Thoracic aorta (tissue), 2 donors: ENCODE data around the gene POLR2B. TPM values are rescaled to one million over a fixed set of nuclear protein-coding genes. Genes with fewer than 3 reads are reported as not detected.
"Not testable (repeated sequence)": the region's sequence is repeated elsewhere in the genome, so short reads cannot be mapped to it uniquely, and the experiment has no call there.

Source experiments
- ATAC-seq: fragments of 150-250 bp; one replicate; pipeline ENCODE4 v1.8.0; 2017; ENCODE audit warnings: low read depth; ENCODE audit not compliant: insufficient number of reproducible peaks, low FRiP score
- DNase-seq: peaks from one replicate; pipeline ENCODE4 v3.0.0-alpha.2; 2020; ENCODE audit warnings: low spot score
- H3K27ac ChIP-seq, 2 donors: fragments of 200-600 bp; sonication (generic); 1 replicate in 1 of 2; 2 replicates in 1 of 2; pipeline ENCODE4 v1.5.1; 2016; ENCODE audit warnings: mild to moderate bottlenecking in 2 of 2, moderate library complexity in 2 of 2
- H3K27me3 ChIP-seq: fragments of 200-600 bp; sonication (generic); replicated peaks from 2 replicates; pipeline ENCODE4 v1.6.0; 2016; ENCODE audit warnings: mild to moderate bottlenecking; ENCODE audit not compliant: insufficient read depth
- H3K36me3 ChIP-seq: fragments of 200-600 bp; sonication (generic); one replicate; pipeline ENCODE4 v1.5.1; 2016
- H3K4me1 ChIP-seq, 2 donors: fragments of 200-600 bp; sonication (generic); 1 replicate in 1 of 2; 2 replicates in 1 of 2; pipeline versions ENCODE4 v1.5.1 to v1.6.0; 2016; ENCODE audit warnings: low read depth in 2 of 2, mild to moderate bottlenecking in 1 of 2; ENCODE audit not compliant: control insufficient read depth in 1 of 2
- H3K4me3 ChIP-seq: fragments of 200-600 bp; sonication (generic); 2 replicates; pipeline ENCODE4 v1.5.1; 2016; ENCODE audit warnings: mild to moderate bottlenecking
- H3K9me3 ChIP-seq: fragments of 200-600 bp; sonication (generic); 2 replicates; pipeline ENCODE4 v1.5.1; 2016
- CTCF ChIP-seq: fragments of 200-600 bp; sonication (generic); IDR thresholded peaks from one replicate; pipeline ENCODE4 v1.5.1; 2019; ENCODE audit warnings: antibody characterized with exemption
- total RNA-seq, 2 donors: library from RNA; depleted of rRNA; stranded (reverse); fragments of >200 nt; gene quantifications; one replicate each; pipeline versions ENCODE4 v1.1.0 to v1.2.3, GENCODE V29; 2016

Gene POLR2B
- total RNA-seq, 2 donors from 2014 or later, result 48.3 to 98.5 TPM

DNA sequence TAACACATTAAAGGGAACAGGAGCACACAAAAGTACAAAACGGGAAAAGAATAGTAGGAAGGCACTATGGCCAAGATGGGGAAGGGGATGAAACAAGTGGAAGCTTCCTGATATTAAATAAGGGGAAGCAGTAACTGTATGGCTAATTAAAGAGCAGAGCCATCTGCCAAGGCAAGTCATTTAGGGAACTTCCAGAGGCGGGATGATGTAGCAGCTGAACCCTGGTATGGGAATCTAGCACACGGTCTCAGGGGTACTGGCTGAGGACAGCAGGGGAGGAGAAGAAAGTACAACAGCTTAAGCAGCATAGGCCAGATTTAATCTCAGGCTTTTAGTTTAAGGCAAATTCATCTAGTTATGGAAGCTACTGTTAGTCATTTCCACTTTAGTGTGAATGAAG is 72.4 kb downstream of the POLR2B start:
- Histone ChIP-seq H3K9me3 (no peaks in the 10 kb centered on the region), H3K4me3 (no peak overlapping the region), H3K27me3 (no peaks in the 10 kb centered on the region), H3K27ac (peak overlapping the region; percentile 64 to 97), H3K4me1 (peaks cover 49 to 92% of the 10 kb centered on the region in 2 donors), H3K36me3 (no peaks in the 10 kb centered on the region)
- DNase-seq (no peak), ATAC-seq (no peak)
- TF ChIP-seq CTCF, result no peak

DNA sequence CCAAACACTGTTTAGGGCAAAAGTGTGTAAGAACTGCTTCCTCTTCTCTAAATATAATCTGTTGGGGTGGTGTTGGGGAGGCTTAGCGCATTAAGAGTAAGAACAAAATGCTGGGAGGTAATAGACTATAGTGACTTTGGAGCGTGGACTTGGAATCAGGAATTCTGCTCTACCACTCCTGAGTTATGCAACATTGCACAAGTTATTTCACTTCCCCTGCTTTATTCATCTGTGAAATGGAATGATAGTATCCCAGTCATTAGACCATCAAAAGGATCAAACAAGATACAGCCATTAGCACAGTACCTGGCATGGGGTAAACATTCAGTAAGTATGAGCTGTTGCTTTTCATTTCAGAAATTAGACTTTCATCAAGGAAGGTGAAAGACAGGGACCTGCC is 72.8 kb downstream of the POLR2B start:
- no peaks in the 10 kb centered on the region for H3K36me3 ChIP-seq

DNA sequence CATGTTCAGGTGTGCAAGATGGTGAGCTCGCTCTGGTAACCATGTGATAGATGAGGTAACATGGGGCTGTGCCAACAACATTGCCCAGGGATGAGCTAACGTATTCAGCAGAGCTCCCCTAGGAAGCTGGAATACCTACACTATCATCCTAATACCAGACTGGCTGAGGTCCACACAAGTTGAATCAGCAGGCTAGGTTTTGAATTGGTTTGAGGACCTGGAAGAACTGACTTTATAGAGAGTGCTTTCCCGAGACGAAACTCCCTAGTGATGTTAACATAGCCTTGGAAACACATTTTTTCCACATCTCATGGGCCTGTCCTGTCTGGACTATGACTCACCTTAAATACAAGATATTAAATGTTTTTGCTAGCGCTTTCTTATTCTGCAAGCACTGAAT is 74.8 kb downstream of the POLR2B start:
- DNase-seq, result no peak

More for the DNA sequence above, 72.8 kb downstream of the POLR2B start:
- no peak for ATAC-seq
- Histone ChIP-seq H3K4me3 (no peak overlapping the region), H3K27ac (peak overlapping the region; percentile 64 to 97), H3K4me1 (peaks cover 49 to 92% of the 10 kb centered on the region in 2 donors), H3K9me3 (no peaks in the 10 kb centered on the region), H3K27me3 (no peaks in the 10 kb centered on the region)
- no peak for TF ChIP-seq CTCF
- no peak for DNase-seq

GRCh38 chr4:57055886-57056285 is 77.2 kb downstream of the POLR2B start:
- H3K27me3 ChIP-seq, result no peaks in the 10 kb centered on the region
- H3K27ac ChIP-seq, result peak overlapping the region; percentile 83 to 97
- DNase-seq, result no peak
- no peaks in the 10 kb centered on the region for H3K36me3 ChIP-seq
- ATAC-seq, result no peak
- H3K4me1 ChIP-seq, result peaks cover 53 to 93% of the 10 kb centered on the region in 2 donors
- no peak for TF ChIP-seq CTCF
- no peaks in the 10 kb centered on the region for H3K9me3 ChIP-seq
- peak overlapping the region; percentile 57 for H3K4me3 ChIP-seq

More for the DNA sequence above, 74.8 kb downstream of the POLR2B start:
- Histone ChIP-seq H3K27ac (peak overlapping the region; percentile 64 to 97), H3K9me3 (no peaks in the 10 kb centered on the region), H3K4me1 (peaks cover 61 to 98% of the 10 kb centered on the region in 2 donors), H3K4me3 (no peak overlapping the region), H3K36me3 (no peaks in the 10 kb centered on the region), H3K27me3 (no peaks in the 10 kb centered on the region)
- peak; percentile 78 for ATAC-seq
- no peak for TF ChIP-seq CTCF

- Histone ChIP-seq H3K9me3 (no peaks in the 10 kb centered on the region), H3K36me3 (no peaks in the 10 kb centered on the region), H3K4me3 (peak overlapping the region; percentile 22), H3K27me3 (no peaks in the 10 kb centered on the region), H3K4me1 (peaks cover 80 to 93% of the 10 kb centered on the region in 2 donors), H3K27ac (peak overlapping the region; percentile 88 to 97)
- TF ChIP-seq CTCF, result no peak
- ATAC-seq (no peak), DNase-seq (no peak)
These were observed 81.4 kb downstream of the POLR2B start for GRCh38 chr4:57059890-57060716.

- peak; percentile 11 for ATAC-seq
- Histone ChIP-seq H3K4me3 (peak overlapping the region; percentile 22), H3K27ac (peak overlapping the region; percentile 88 to 97), H3K4me1 (peaks cover 81 to 93% of the 10 kb centered on the region in 2 donors)
- DNase-seq, H3K27me3 ChIP-seq, H3K9me3 ChIP-seq, H3K36me3 ChIP-seq: not testable (repeated sequence)
These were observed 82.0 kb downstream of the POLR2B start for GRCh38 chr4:57060717-57061067.
